ENCODE data around the gene OTX2. TPM values are rescaled to one million over a fixed set of nuclear protein-coding genes. Genes with fewer than 3 reads are reported as not detected.

Gene OTX2
- total and polyA plus RNA-seq, 2 of the 13 experiments (the other 11 are each of a cell fraction or from before 2014, with no cell fraction given): not detected

- TF ChIP-seq AFF4 (CRISPR knock-in tag; IDR thresholded peaks at IDR 0.05): no peak
- TF ChIP-seq, protein P1, sequence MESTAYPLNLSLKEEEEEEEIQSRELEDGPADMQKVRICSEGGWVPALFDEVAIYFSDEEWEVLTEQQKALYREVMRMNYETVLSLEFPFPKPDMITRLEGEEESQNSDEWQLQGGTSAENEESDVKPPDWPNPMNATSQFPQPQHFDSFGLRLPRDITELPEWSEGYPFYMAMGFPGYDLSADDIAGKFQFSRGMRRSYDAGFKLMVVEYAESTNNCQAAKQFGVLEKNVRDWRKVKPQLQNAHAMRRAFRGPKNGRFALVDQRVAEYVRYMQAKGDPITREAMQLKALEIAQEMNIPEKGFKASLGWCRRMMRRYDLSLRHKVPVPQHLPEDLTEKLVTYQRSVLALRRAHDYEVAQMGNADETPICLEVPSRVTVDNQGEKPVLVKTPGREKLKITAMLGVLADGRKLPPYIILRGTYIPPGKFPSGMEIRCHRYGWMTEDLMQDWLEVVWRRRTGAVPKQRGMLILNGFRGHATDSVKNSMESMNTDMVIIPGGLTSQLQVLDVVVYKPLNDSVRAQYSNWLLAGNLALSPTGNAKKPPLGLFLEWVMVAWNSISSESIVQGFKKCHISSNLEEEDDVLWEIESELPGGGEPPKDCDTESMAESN (CRISPR knock-in tag; conservative IDR thresholded peaks at IDR 0.05): no peak
- TF ChIP-seq ZBTB14 (CRISPR knock-in tag; IDR thresholded peaks at IDR 0.05): no peak
- TF ChIP-seq SALL2 (CRISPR knock-in tag; IDR thresholded peaks at IDR 0.05): no peak
Measured at GRCh38 chr14:56858422-56858821, 48.1 kb upstream of the OTX2 start (continued).

- DNase-seq (ENCODE audit: low spot score): no peak
- Histone ChIP-seq H3K4me3 (replicated peaks in 1 of 3; ENCODE audit: insufficient read depth in 1 of 3, low read depth in 2 of 3, low read length in 3 of 3) (no peak overlapping the region), H4K20me1 (ENCODE audit: insufficient read depth, low read length) (no peaks in the 10 kb centered on the region; the same call in 1 of the 2 replicates), H3K4me2 (ENCODE audit: low read depth, low read length) (no peak overlapping the region), H3K27me3 (ENCODE audit: control insufficient read depth in 1 of 2, insufficient read depth in 2 of 2, low read length in 2 of 2) (peaks cover 0 to 5% of the 10 kb centered on the region in 2 experiments; a peak in 2 of 5 replicates), H3K9me3 (ENCODE audit: low read length) (no peaks in the 10 kb centered on the region), H3K4me1 (ENCODE audit: insufficient read depth, low read length) (no peaks in the 10 kb centered on the region; the same call in 1 of the 2 replicates), H3K9ac (ENCODE audit: insufficient read depth, low read depth, low read length) (no peak overlapping the region), H3K79me2 (ENCODE audit: insufficient read depth, low read length) (no peaks in the 10 kb centered on the region), H3K36me3 (replicated peaks in 1 of 2; ENCODE audit: control insufficient read depth in 1 of 2, insufficient read depth in 2 of 2, low read length in 2 of 2) (no peaks in the 10 kb centered on the region), H3K27ac (ENCODE audit: extremely low read length, insufficient read depth, low read length) (no peak overlapping the region), H2AFZ (ENCODE audit: low read length) (no peak overlapping the region)
- no peak for FAIRE-seq
- TF ChIP-seq PTBP1 (IDR thresholded peaks at IDR 0.05; ENCODE audit: low read depth, low read length, poor library complexity, severe bottlenecking): no peak
- no peak for TF ChIP-seq GATAD2A (CRISPR knock-in tag; IDR thresholded peaks at IDR 0.05)
- no peak for TF ChIP-seq AGO1 (IDR thresholded peaks at IDR 0.05; ENCODE audit: low read depth, low read length, poor library complexity, severe bottlenecking)
- TF ChIP-seq ZNF296 (CRISPR knock-in tag; conservative IDR thresholded peaks at IDR 0.05): no peak
- no peak for TF ChIP-seq SYNCRIP (IDR thresholded peaks at IDR 0.05; ENCODE audit: insufficient read depth, low read depth, low read length)
- no peak for TF ChIP-seq ZNF17 (CRISPR knock-in tag; IDR thresholded peaks at IDR 0.05)
- in situ Hi-C loops (cut with HindIII; ENCODE audit: extremely low pct_ligation_motif_present, low pct_unique_long_range_greater_than_20kb) (no loop called here), intact Hi-C loops (cut with micrococcal nuclease; ENCODE audit: unreplicated experiment) (no loop called here)
- POLR2A ChIA-PET: no interaction called here
- no TSS peak for BruUV-seq (replicated peaks)
- CTCF ChIA-PET (ENCODE audit: low intra/inter-chr PET ratio, low total read pairs): no interaction called here
- ATAC-seq: no peak
- WGBS (ENCODE audit: low lambda C conversion rate): 18% methylated on average over 6 of the region's 6 CpGs
Measured at GRCh38 chr14:56857216-56857615, 46.9 kb upstream of the OTX2 start.

All from HepG2 (cell line).